NCI-H2227 treated with DMSO at 0.1 percent for 48 hours (cell line): ENCODE data around the gene FOXP1.
A peak's percentile ranks its signal among the peaks of the same experiment; 100 is the strongest.
"Not testable (repeated sequence)": the region's sequence is repeated elsewhere in the genome, so short reads cannot be mapped to it uniquely, and the experiment has no call there.

ENCODE experiments used
- DNase-seq: peaks from one replicate; lab custom pipeline; 2025; lab: John Stamatoyannopoulos, UW

Gene FOXP1

GRCh38 chr3:70975981-70976380, 607.5 kb downstream of the FOXP1 start:
- not testable (repeated sequence) for DNase-seq

- DNase-seq = no peak
These were observed 608.8 kb downstream of the FOXP1 start for GRCh38 chr3:70974747-70975146.

GRCh38 chr3:70973558-70973957, 610.0 kb downstream of the FOXP1 start:
- no peak for DNase-seq

GRCh38 chr3:70972855-70973254, 610.7 kb downstream of the FOXP1 start:
- no peak for DNase-seq

- no peak for DNase-seq
These were observed 612.6 kb downstream of the FOXP1 start for GRCh38 chr3:70970952-70971351.

- no peak for DNase-seq
These were observed 613.4 kb downstream of the FOXP1 start for GRCh38 chr3:70970171-70970570.

GRCh38 chr3:70963431-70964275, 619.9 kb downstream of the FOXP1 start:
- DNase-seq = peak; percentile 6

- no peak for DNase-seq
These were observed 623.8 kb downstream of the FOXP1 start for GRCh38 chr3:70959506-70960291.

- no peak for DNase-seq
These were observed 631.3 kb downstream of the FOXP1 start for GRCh38 chr3:70952033-70952747.

- DNase-seq = no peak
These were observed 632.2 kb downstream of the FOXP1 start for GRCh38 chr3:70951316-70951715.

GRCh38 chr3:70947579-70947978, 635.9 kb downstream of the FOXP1 start:
- no peak for DNase-seq

GRCh38 chr3:70943886-70944285, 639.6 kb downstream of the FOXP1 start:
- no peak for DNase-seq

- no peak for DNase-seq
These were observed 650.3 kb downstream of the FOXP1 start for GRCh38 chr3:70933105-70933810.

GRCh38 chr3:70930066-70930465, 653.5 kb downstream of the FOXP1 start:
- DNase-seq = no peak

- DNase-seq = no peak
These were observed 656.3 kb downstream of the FOXP1 start for GRCh38 chr3:70927239-70927638.

- DNase-seq = no peak
These were observed 656.7 kb downstream of the FOXP1 start for GRCh38 chr3:70926835-70927234.

- DNase-seq = no peak
These were observed 663.9 kb downstream of the FOXP1 start for GRCh38 chr3:70919661-70920060.

- DNase-seq = no peak
These were observed 664.4 kb downstream of the FOXP1 start for GRCh38 chr3:70919091-70919490.

- DNase-seq = no peak
These were observed 667.0 kb downstream of the FOXP1 start for GRCh38 chr3:70916375-70917055.

- DNase-seq = no peak
These were observed 668.7 kb downstream of the FOXP1 start for GRCh38 chr3:70914862-70915261.

GRCh38 chr3:70911719-70912118, 671.8 kb downstream of the FOXP1 start:
- no peak for DNase-seq
